Measurements from ENCODE around the gene ZFAND3.

- TF ChIP-seq CTCF (IDR thresholded peaks at IDR 0.05) = no peak
- no peak for TF ChIP-seq POLR2A (IDR thresholded peaks at IDR 0.05; ENCODE audit: low read depth)
Observed at GRCh38 chr6:38054527-38055202, 235.1 kb downstream of the ZFAND3 start.
